ENCODE results near the gene CDK12. TPM values are rescaled to one million over a fixed set of nuclear protein-coding genes. Genes with fewer than 3 reads are reported as not detected.

Gene CDK12
- total and polyA plus RNA-seq, 2 experiments from 2014 or later: 20.9 to 55.3 TPM

DNA sequence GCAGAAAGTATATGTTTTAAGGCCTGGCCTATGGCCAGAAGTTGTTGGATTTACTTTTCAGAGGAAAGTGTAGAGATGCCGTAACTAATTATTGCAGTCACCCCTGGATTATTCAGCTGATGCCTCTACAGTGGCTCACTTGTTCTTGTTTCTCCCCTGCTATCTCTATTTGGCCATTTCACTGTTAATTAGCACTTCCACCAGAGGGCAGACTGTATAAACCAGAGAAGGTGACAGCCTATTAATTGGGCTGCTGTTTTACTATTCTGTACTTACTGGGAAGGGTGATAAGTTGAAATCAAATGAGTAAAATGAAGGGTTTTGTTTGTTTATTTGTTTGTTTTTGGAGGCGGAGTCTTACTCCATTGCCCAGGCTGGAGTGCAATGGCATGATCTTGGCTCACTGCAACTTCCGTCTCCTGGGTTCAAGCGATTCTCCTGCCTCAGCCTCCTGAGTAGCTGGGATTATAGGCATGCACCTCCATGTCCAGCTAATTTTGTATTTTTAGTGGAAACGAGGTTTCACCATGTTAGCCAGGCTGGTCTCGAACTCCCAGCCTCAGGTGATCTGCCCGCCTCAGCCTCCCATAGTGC lies 66.0 kb downstream of the CDK12 start:
- Mint-ChIP-seq H3K27ac (no peak overlapping the region), H3K4me1 (no peaks in the 10 kb centered on the region; the same call in 2 of the 3 replicates)
- peaks cover 44% of the 10 kb centered on the region for H3K36me3 ChIP-seq (ENCODE audit: insufficient read depth)

DNA sequence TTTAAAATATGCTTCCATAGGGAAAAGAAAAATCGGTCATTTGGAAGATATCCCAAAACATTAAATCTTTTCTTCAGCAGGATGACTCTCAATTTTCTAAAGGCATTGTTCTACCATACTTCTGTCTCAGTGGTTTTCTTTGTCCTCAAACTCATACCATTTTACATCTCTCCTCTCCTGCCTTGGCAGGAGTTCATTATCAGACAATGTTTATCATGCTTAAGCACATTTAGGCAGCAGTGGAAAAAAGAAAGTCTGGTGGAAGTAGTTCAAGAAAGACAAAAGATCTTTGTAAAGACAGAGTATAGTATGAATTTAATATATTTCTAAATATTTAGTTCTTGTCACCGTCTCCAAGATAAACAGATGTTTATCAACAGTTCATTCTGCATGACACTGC lies 68.2 kb downstream of the CDK12 start:
- no peak overlapping the region for H3K27ac Mint-ChIP-seq
- DNase-seq (ENCODE audit: low spot score) (no peak), ATAC-seq (no peak)
- no peak overlapping the region for H3K27ac ChIP-seq (ENCODE audit: low read depth)
- H3K36me3 ChIP-seq (ENCODE audit: insufficient read depth): peaks cover 28% of the 10 kb centered on the region
- H3K9me3 Mint-ChIP-seq: no peaks in the 10 kb centered on the region; the same call in 2 of the 3 replicates
- peaks cover 13% of the 10 kb centered on the region; the same call in 1 of the 2 replicates for H4K20me1 ChIP-seq (replicated peaks; ENCODE audit: insufficient read depth)
- peaks cover 62% of the 10 kb centered on the region for H3K36me3 Mint-ChIP-seq (ENCODE audit: low read depth)
- H3F3A ChIP-seq (replicated peaks; ENCODE audit: low read depth): no peaks in the 10 kb centered on the region; the same call in none of the 2 replicates
- no peak overlapping the region for H3K4me2 ChIP-seq
- H3K4me3 ChIP-seq: no peak overlapping the region
- H3K79me2 ChIP-seq (replicated peaks; ENCODE audit: insufficient read depth): no peaks in the 10 kb centered on the region
- H3K27me3 Mint-ChIP-seq (ENCODE audit: insufficient read depth, low read depth, poor library complexity): peaks cover 1% of the 10 kb centered on the region
- no peak overlapping the region for H3K4me3 Mint-ChIP-seq
- no peak overlapping the region for H2AFZ ChIP-seq
- no peaks in the 10 kb centered on the region for H3K4me1 ChIP-seq (ENCODE audit: insufficient read depth)
- no peaks in the 10 kb centered on the region; the same call in 2 of the 3 replicates for H3K4me1 Mint-ChIP-seq
- no peaks in the 10 kb centered on the region for H3K9me2 ChIP-seq (ENCODE audit: insufficient read depth)
- H3K27me3 ChIP-seq (ENCODE audit: insufficient read depth): no peaks in the 10 kb centered on the region
- TF ChIP-seq ZNF331 (CRISPR knock-in tag; IDR thresholded peaks at IDR 0.05; ENCODE audit: low read depth) (no peak), EZH2 (IDR thresholded peaks at IDR 0.05; ENCODE audit: low read depth, unreplicated experiment) (no peak)
- TF ChIP-seq, protein P1, sequence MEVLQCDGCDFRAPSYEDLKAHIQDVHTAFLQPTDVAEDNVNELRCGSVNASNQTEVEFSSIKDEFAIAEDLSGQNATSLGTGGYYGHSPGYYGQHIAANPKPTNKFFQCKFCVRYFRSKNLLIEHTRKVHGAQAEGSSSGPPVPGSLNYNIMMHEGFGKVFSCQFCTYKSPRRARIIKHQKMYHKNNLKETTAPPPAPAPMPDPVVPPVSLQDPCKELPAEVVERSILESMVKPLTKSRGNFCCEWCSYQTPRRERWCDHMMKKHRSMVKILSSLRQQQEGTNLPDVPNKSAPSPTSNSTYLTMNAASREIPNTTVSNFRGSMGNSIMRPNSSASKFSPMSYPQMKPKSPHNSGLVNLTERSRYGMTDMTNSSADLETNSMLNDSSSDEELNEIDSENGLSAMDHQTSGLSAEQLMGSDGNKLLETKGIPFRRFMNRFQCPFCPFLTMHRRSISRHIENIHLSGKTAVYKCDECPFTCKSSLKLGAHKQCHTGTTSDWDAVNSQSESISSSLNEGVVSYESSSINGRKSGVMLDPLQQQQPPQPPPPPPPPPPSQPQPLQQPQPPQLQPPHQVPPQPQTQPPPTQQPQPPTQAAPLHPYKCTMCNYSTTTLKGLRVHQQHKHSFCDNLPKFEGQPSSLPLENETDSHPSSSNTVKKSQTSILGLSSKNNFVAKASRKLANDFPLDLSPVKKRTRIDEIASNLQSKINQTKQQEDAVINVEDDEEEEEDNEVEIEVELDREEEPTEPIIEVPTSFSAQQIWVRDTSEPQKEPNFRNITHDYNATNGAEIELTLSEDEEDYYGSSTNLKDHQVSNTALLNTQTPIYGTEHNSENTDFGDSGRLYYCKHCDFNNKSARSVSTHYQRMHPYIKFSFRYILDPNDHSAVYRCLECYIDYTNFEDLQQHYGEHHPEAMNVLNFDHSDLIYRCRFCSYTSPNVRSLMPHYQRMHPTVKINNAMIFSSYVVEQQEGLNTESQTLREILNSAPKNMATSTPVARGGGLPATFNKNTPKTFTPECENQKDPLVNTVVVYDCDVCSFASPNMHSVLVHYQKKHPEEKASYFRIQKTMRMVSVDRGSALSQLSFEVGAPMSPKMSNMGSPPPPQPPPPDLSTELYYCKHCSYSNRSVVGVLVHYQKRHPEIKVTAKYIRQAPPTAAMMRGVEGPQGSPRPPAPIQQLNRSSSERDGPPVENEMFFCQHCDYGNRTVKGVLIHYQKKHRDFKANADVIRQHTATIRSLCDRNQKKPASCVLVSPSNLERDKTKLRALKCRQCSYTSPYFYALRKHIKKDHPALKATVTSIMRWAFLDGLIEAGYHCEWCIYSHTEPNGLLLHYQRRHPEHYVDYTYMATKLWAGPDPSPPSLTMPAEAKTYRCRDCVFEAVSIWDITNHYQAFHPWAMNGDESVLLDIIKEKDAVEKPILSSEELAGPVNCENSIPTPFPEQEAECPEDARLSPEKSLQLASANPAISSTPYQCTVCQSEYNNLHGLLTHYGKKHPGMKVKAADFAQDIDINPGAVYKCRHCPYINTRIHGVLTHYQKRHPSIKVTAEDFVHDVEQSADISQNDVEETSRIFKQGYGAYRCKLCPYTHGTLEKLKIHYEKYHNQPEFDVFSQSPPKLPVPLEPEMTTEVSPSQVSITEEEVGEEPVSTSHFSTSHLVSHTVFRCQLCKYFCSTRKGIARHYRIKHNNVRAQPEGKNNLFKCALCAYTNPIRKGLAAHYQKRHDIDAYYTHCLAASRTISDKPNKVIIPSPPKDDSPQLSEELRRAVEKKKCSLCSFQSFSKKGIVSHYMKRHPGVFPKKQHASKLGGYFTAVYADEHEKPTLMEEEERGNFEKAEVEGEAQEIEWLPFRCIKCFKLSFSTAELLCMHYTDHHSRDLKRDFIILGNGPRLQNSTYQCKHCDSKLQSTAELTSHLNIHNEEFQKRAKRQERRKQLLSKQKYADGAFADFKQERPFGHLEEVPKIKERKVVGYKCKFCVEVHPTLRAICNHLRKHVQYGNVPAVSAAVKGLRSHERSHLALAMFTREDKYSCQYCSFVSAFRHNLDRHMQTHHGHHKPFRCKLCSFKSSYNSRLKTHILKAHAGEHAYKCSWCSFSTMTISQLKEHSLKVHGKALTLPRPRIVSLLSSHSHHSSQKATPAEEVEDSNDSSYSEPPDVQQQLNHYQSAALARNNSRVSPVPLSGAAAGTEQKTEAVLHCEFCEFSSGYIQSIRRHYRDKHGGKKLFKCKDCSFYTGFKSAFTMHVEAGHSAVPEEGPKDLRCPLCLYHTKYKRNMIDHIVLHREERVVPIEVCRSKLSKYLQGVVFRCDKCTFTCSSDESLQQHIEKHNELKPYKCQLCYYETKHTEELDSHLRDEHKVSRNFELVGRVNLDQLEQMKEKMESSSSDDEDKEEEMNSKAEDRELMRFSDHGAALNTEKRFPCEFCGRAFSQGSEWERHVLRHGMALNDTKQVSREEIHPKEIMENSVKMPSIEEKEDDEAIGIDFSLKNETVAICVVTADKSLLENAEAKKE (CRISPR knock-in tag; IDR thresholded peaks at IDR 0.05): no peak

More for the DNA sequence above, 66.0 kb downstream of the CDK12 start:
- Mint-ChIP-seq H3K27me3 (ENCODE audit: insufficient read depth, low read depth, poor library complexity) (peaks cover 1% of the 10 kb centered on the region), H3K9me3 (no peaks in the 10 kb centered on the region; the same call in 2 of the 3 replicates), H3K36me3 (ENCODE audit: low read depth) (peaks cover 74% of the 10 kb centered on the region), H3K4me3 (no peak overlapping the region)
- TF ChIP-seq, protein P2, sequence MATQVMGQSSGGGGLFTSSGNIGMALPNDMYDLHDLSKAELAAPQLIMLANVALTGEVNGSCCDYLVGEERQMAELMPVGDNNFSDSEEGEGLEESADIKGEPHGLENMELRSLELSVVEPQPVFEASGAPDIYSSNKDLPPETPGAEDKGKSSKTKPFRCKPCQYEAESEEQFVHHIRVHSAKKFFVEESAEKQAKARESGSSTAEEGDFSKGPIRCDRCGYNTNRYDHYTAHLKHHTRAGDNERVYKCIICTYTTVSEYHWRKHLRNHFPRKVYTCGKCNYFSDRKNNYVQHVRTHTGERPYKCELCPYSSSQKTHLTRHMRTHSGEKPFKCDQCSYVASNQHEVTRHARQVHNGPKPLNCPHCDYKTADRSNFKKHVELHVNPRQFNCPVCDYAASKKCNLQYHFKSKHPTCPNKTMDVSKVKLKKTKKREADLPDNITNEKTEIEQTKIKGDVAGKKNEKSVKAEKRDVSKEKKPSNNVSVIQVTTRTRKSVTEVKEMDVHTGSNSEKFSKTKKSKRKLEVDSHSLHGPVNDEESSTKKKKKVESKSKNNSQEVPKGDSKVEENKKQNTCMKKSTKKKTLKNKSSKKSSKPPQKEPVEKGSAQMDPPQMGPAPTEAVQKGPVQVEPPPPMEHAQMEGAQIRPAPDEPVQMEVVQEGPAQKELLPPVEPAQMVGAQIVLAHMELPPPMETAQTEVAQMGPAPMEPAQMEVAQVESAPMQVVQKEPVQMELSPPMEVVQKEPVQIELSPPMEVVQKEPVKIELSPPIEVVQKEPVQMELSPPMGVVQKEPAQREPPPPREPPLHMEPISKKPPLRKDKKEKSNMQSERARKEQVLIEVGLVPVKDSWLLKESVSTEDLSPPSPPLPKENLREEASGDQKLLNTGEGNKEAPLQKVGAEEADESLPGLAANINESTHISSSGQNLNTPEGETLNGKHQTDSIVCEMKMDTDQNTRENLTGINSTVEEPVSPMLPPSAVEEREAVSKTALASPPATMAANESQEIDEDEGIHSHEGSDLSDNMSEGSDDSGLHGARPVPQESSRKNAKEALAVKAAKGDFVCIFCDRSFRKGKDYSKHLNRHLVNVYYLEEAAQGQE (IDR thresholded peaks at IDR 0.05; ENCODE audit: unreplicated experiment): no peak
- TF ChIP-seq, protein P3, sequence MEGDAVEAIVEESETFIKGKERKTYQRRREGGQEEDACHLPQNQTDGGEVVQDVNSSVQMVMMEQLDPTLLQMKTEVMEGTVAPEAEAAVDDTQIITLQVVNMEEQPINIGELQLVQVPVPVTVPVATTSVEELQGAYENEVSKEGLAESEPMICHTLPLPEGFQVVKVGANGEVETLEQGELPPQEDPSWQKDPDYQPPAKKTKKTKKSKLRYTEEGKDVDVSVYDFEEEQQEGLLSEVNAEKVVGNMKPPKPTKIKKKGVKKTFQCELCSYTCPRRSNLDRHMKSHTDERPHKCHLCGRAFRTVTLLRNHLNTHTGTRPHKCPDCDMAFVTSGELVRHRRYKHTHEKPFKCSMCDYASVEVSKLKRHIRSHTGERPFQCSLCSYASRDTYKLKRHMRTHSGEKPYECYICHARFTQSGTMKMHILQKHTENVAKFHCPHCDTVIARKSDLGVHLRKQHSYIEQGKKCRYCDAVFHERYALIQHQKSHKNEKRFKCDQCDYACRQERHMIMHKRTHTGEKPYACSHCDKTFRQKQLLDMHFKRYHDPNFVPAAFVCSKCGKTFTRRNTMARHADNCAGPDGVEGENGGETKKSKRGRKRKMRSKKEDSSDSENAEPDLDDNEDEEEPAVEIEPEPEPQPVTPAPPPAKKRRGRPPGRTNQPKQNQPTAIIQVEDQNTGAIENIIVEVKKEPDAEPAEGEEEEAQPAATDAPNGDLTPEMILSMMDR (conservative IDR thresholded peaks at IDR 0.05; ENCODE audit: low read depth in 2 of 2): peak; percentile 70 to 72
- Histone ChIP-seq H4K20me1 (replicated peaks; ENCODE audit: insufficient read depth) (peaks cover 13% of the 10 kb centered on the region; the same call in 1 of the 2 replicates), H3K4me2 (no peak overlapping the region), H3K79me2 (replicated peaks; ENCODE audit: insufficient read depth) (no peaks in the 10 kb centered on the region), H3K4me3 (no peak overlapping the region), H3K9me2 (ENCODE audit: insufficient read depth) (no peaks in the 10 kb centered on the region), H3F3A (replicated peaks; ENCODE audit: low read depth) (no peaks in the 10 kb centered on the region; the same call in none of the 2 replicates), H2AFZ (no peak overlapping the region), H3K27me3 (ENCODE audit: insufficient read depth) (no peaks in the 10 kb centered on the region), H3K4me1 (ENCODE audit: insufficient read depth) (no peaks in the 10 kb centered on the region), H3K27ac (ENCODE audit: low read depth) (no peak overlapping the region)
- peak; percentile 84 for ATAC-seq
- peak; percentile 73 for DNase-seq (ENCODE audit: low spot score)
